GM21360 (cell line): ENCODE results near the gene OMP.

Experiments
- ATAC-seq: cut with Tn5 transposase; IDR thresholded peaks from one replicate; pipeline ENCODE4 v1.9.1; 2021; ENCODE audit warnings: mild to moderate bottlenecking, moderate library complexity; ENCODE audit not compliant: unreplicated experiment

The OMP gene

GRCh38 chr11:77121096-77121640 lies 18.5 kb downstream of the OMP start:
- no peak for ATAC-seq

GRCh38 chr11:77121876-77122575 lies 19.4 kb downstream of the OMP start:
- no peak for ATAC-seq

- ATAC-seq, result no peak
Observed at GRCh38 chr11:77122576-77123212, 20.1 kb downstream of the OMP start.

- ATAC-seq, result no peak
Observed at GRCh38 chr11:77123591-77123990, 21.0 kb downstream of the OMP start.

GRCh38 chr11:77124041-77124440 lies 21.4 kb downstream of the OMP start:
- no peak for ATAC-seq

- no peak for ATAC-seq
Observed at GRCh38 chr11:77124488-77124887, 21.8 kb downstream of the OMP start.

GRCh38 chr11:77125191-77125590 lies 22.6 kb downstream of the OMP start:
- ATAC-seq, result no peak

GRCh38 chr11:77125695-77126094 lies 23.1 kb downstream of the OMP start:
- no peak for ATAC-seq

- no peak for ATAC-seq
Observed at GRCh38 chr11:77126156-77126775, 23.6 kb downstream of the OMP start.

GRCh38 chr11:77126861-77127234 lies 24.2 kb downstream of the OMP start:
- no peak for ATAC-seq

- no peak for ATAC-seq
Observed at GRCh38 chr11:77127235-77127911, 24.7 kb downstream of the OMP start.

GRCh38 chr11:77127920-77128691 lies 25.5 kb downstream of the OMP start, which contains the start of gene MYO7A:
Gene MYO7A (plus strand): TSS chr11:77128246. CDS start chr11:77130635, 2,389 bp downstream.
- no peak for ATAC-seq

- no peak for ATAC-seq
Observed at GRCh38 chr11:77129069-77129841, 26.6 kb downstream of the OMP start.

GRCh38 chr11:77129842-77130756 lies 27.5 kb downstream of the OMP start:
- ATAC-seq, result no peak

- ATAC-seq, result no peak
Observed at GRCh38 chr11:77130763-77131513, 28.3 kb downstream of the OMP start.

GRCh38 chr11:77131560-77131959 lies 28.9 kb downstream of the OMP start:
- no peak for ATAC-seq

- no peak for ATAC-seq
Observed at GRCh38 chr11:77135069-77135468, 32.4 kb downstream of the OMP start.

GRCh38 chr11:77136074-77136473 lies 33.4 kb downstream of the OMP start:
- ATAC-seq, result no peak
